ENCODE measurements around the gene PDXP. TPM values are rescaled to one million over a fixed set of nuclear protein-coding genes. Genes with fewer than 3 reads are reported as not detected.

PDXP gene
- total and polyA plus RNA-seq, 2 experiments from 2014 or later, result 15.0 to 55.6 TPM

DNA sequence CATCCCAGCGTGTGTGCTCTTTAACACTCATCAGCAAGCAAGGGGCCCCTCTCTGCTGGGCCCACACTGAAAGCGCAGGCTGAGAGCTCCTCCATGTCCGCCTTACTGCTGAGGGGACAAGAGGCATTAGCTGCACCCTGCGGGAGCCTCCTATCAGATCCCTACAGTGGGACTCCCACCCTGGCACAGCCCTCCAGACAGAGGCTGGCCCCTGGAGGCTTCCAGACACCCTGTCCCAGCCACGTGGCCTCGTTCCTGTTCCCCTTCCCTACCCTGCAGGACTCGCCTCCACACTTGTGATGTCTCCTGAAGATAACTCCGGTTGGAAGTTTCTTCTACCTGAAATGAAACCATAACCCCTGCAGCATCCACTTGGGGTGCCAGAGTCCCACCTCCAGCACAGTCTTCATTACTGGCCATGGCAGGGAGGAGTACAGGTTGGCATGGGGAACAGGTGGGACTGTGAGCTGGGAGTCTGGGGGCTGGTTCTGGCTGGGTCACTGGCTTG is 24.1 kb upstream of the PDXP start:
- peak overlapping the region; percentile 42; the same call in 1 of the 3 replicates for H3K4me3 Mint-ChIP-seq
- Histone ChIP-seq H3K27me3 (ENCODE audit: insufficient read depth) (no peaks in the 10 kb centered on the region), H2AFZ (no peak overlapping the region), H3K4me2 (peak overlapping the region; percentile 79), H3K79me2 (replicated peaks; ENCODE audit: insufficient read depth) (no peaks in the 10 kb centered on the region), H3K4me3 (peak overlapping the region; percentile 49), H3K9me2 (ENCODE audit: insufficient read depth) (no peaks in the 10 kb centered on the region), H4K20me1 (replicated peaks; ENCODE audit: insufficient read depth) (no peaks in the 10 kb centered on the region; the same call in 1 of the 2 replicates), H3K4me1 (ENCODE audit: insufficient read depth) (peaks cover 27% of the 10 kb centered on the region), H3F3A (replicated peaks; ENCODE audit: low read depth) (peaks cover 35% of the 10 kb centered on the region), H3K27ac (ENCODE audit: low read depth) (peak overlapping the region; percentile 90), H3K36me3 (ENCODE audit: insufficient read depth) (no peaks in the 10 kb centered on the region)
- H3K9me3 Mint-ChIP-seq, result no peaks in the 10 kb centered on the region
- H3K27me3 Mint-ChIP-seq (ENCODE audit: insufficient read depth, low read depth, poor library complexity), result peaks cover 25% of the 10 kb centered on the region
- H3K4me1 Mint-ChIP-seq, result peaks cover 41% of the 10 kb centered on the region
- no peaks in the 10 kb centered on the region; the same call in 2 of the 3 replicates for H3K36me3 Mint-ChIP-seq (ENCODE audit: low read depth)
- peak overlapping the region; percentile 90 for H3K27ac Mint-ChIP-seq
- ATAC-seq (peak; percentile 1; the same call in 2 of the 3 replicates), DNase-seq (ENCODE audit: low spot score) (peak; percentile 24)
- TF ChIP-seq, protein P1, sequence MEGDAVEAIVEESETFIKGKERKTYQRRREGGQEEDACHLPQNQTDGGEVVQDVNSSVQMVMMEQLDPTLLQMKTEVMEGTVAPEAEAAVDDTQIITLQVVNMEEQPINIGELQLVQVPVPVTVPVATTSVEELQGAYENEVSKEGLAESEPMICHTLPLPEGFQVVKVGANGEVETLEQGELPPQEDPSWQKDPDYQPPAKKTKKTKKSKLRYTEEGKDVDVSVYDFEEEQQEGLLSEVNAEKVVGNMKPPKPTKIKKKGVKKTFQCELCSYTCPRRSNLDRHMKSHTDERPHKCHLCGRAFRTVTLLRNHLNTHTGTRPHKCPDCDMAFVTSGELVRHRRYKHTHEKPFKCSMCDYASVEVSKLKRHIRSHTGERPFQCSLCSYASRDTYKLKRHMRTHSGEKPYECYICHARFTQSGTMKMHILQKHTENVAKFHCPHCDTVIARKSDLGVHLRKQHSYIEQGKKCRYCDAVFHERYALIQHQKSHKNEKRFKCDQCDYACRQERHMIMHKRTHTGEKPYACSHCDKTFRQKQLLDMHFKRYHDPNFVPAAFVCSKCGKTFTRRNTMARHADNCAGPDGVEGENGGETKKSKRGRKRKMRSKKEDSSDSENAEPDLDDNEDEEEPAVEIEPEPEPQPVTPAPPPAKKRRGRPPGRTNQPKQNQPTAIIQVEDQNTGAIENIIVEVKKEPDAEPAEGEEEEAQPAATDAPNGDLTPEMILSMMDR (conservative IDR thresholded peaks at IDR 0.05; ENCODE audit: low read depth in 2 of 2), result peak; percentile 27 to 36
- no peak for TF ChIP-seq ZNF114 (CRISPR knock-in tag; IDR thresholded peaks at IDR 0.05)

DNA sequence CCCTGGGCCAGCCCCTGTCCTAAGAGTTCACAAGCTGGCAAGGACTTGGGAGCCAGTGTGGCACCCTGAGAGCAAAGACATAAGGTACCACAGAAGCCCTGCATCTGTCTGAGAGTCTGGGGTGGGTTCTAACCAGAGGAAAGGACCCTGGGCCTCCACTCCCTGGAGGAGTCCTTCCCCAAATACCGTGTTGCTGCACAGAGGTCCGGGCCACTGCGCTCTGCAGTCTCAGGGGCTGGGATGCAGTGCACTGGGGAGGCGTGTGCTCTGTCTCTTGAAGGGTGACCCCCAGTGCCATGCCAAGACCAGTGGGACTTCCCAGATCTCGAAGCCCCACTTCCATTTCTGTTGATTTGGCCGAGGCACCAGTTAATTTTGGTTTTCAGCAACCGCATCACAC is 23.4 kb upstream of the PDXP start:
- H3K9me3 Mint-ChIP-seq, result no peaks in the 10 kb centered on the region

More for the DNA sequence above, 23.4 kb upstream of the PDXP start:
- Mint-ChIP-seq H3K36me3 (ENCODE audit: low read depth) (no peaks in the 10 kb centered on the region; the same call in 2 of the 3 replicates), H3K27me3 (ENCODE audit: insufficient read depth, low read depth, poor library complexity) (peaks cover 25% of the 10 kb centered on the region), H3K27ac (no peak overlapping the region), H3K4me1 (peaks cover 41% of the 10 kb centered on the region), H3K4me3 (no peak overlapping the region)
- no peak for TF ChIP-seq ZNF331 (CRISPR knock-in tag; IDR thresholded peaks at IDR 0.05; ENCODE audit: low read depth)
- TF ChIP-seq, protein P2, sequence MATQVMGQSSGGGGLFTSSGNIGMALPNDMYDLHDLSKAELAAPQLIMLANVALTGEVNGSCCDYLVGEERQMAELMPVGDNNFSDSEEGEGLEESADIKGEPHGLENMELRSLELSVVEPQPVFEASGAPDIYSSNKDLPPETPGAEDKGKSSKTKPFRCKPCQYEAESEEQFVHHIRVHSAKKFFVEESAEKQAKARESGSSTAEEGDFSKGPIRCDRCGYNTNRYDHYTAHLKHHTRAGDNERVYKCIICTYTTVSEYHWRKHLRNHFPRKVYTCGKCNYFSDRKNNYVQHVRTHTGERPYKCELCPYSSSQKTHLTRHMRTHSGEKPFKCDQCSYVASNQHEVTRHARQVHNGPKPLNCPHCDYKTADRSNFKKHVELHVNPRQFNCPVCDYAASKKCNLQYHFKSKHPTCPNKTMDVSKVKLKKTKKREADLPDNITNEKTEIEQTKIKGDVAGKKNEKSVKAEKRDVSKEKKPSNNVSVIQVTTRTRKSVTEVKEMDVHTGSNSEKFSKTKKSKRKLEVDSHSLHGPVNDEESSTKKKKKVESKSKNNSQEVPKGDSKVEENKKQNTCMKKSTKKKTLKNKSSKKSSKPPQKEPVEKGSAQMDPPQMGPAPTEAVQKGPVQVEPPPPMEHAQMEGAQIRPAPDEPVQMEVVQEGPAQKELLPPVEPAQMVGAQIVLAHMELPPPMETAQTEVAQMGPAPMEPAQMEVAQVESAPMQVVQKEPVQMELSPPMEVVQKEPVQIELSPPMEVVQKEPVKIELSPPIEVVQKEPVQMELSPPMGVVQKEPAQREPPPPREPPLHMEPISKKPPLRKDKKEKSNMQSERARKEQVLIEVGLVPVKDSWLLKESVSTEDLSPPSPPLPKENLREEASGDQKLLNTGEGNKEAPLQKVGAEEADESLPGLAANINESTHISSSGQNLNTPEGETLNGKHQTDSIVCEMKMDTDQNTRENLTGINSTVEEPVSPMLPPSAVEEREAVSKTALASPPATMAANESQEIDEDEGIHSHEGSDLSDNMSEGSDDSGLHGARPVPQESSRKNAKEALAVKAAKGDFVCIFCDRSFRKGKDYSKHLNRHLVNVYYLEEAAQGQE (IDR thresholded peaks at IDR 0.05; ENCODE audit: unreplicated experiment), result no peak
- no peak for TF ChIP-seq POLR2AphosphoS5 (IDR thresholded peaks at IDR 0.05; ENCODE audit: low read depth)
- TF ChIP-seq CREB1 (CRISPR knock-in tag; IDR thresholded peaks at IDR 0.05; ENCODE audit: low read depth), result no peak
- no peak for TF ChIP-seq STAT1 (IDR thresholded peaks at IDR 0.05; ENCODE audit: unreplicated experiment)
- no peak for TF ChIP-seq JUNB (IDR thresholded peaks at IDR 0.05; ENCODE audit: unreplicated experiment)
- no peak for TF ChIP-seq NANOG (IDR thresholded peaks at IDR 0.05; ENCODE audit: borderline replicate concordance)
- Histone ChIP-seq H3K4me2 (no peak overlapping the region), H3F3A (replicated peaks; ENCODE audit: low read depth) (peaks cover 39% of the 10 kb centered on the region), H4K20me1 (replicated peaks; ENCODE audit: insufficient read depth) (no peaks in the 10 kb centered on the region; the same call in 1 of the 2 replicates), H3K36me3 (ENCODE audit: insufficient read depth) (no peaks in the 10 kb centered on the region), H3K79me2 (replicated peaks; ENCODE audit: insufficient read depth) (no peaks in the 10 kb centered on the region), H3K9me2 (ENCODE audit: insufficient read depth) (no peaks in the 10 kb centered on the region), H3K27ac (ENCODE audit: low read depth) (0 out of 2 replicates have a peak overlapping the region, but pooled peaks have one; percentile 90), H2AFZ (no peak overlapping the region), H3K4me3 (no peak overlapping the region), H3K27me3 (ENCODE audit: insufficient read depth) (no peaks in the 10 kb centered on the region), H3K4me1 (ENCODE audit: insufficient read depth) (peaks cover 27% of the 10 kb centered on the region)
- DNase-seq (ENCODE audit: low spot score) (no peak), ATAC-seq (no peak)

Measured in GM23338 (cell line).